Osteocyte (in vitro differentiated cells): ENCODE results near the gene ARL6IP1. TPM values are rescaled to one million over a fixed set of nuclear protein-coding genes. Genes with fewer than 3 reads are reported as not detected.

Source experiments
- DNase-seq: peaks from one replicate; pipeline ENCODE4 v3.0.0; 2021; ENCODE audit warnings: mixed read lengths; ENCODE audit not compliant: unreplicated experiment; ENCODE audit errors: extremely low spot score
- H3K27ac Mint-ChIP-seq: one replicate; pipeline ENCODE4 v1.8.0; 2021; ENCODE audit warnings: mild to moderate bottlenecking, mixed read lengths; ENCODE audit not compliant: unreplicated experiment
- H3K27me3 Mint-ChIP-seq: one replicate; pipeline ENCODE4 v1.8.0; 2021; ENCODE audit warnings: mixed read lengths; ENCODE audit not compliant: unreplicated experiment
- H3K36me3 Mint-ChIP-seq: one replicate; pipeline ENCODE4 v1.8.0; 2021; ENCODE audit warnings: mixed read lengths; ENCODE audit not compliant: unreplicated experiment
- H3K4me1 Mint-ChIP-seq: one replicate; pipeline ENCODE4 v1.8.0; 2021; ENCODE audit warnings: mixed read lengths; ENCODE audit not compliant: unreplicated experiment
- H3K4me3 Mint-ChIP-seq: one replicate; pipeline ENCODE4 v1.8.0; 2021; ENCODE audit warnings: mild to moderate bottlenecking, moderate library complexity, mixed read lengths; ENCODE audit not compliant: unreplicated experiment
- H3K9me3 Mint-ChIP-seq: one replicate; pipeline ENCODE4 v1.8.0; 2021; ENCODE audit warnings: mixed read lengths; ENCODE audit not compliant: unreplicated experiment
- CTCF ChIP-seq: fragments of 200-600 bp; sonication (generic); IDR thresholded peaks from 2 replicates; pipeline ENCODE4 v1.5.0; 2021; ENCODE audit warnings: antibody characterized with exemption, mild to moderate bottlenecking, moderate library complexity
- total RNA-seq: library from RNA; stranded (reverse); gene quantifications from 2 replicates; pipeline ENCODE4 v1.2.1, GENCODE V29; 2021

The ARL6IP1 gene
- total RNA-seq, 1 donor from 2014 or later: 95.4 TPM

- H3K9me3 Mint-ChIP-seq: no peaks in the 10 kb centered on the region
- TF ChIP-seq CTCF: no peak
- peak overlapping the region; percentile 96 for H3K4me3 Mint-ChIP-seq
- no peak for DNase-seq
- H3K4me1 Mint-ChIP-seq: peaks cover 62% of the 10 kb centered on the region
- peaks cover 17% of the 10 kb centered on the region for H3K36me3 Mint-ChIP-seq
- H3K27ac Mint-ChIP-seq: peak overlapping the region; percentile 99
- no peaks in the 10 kb centered on the region for H3K27me3 Mint-ChIP-seq
Observed at GRCh38 chr16:18800293-18800692, 1.1 kb downstream of the ARL6IP1 start.

- H3K4me3 Mint-ChIP-seq: peak overlapping the region; percentile 96
- no peaks in the 10 kb centered on the region for H3K27me3 Mint-ChIP-seq
- TF ChIP-seq CTCF: no peak
- no peak for DNase-seq
- H3K27ac Mint-ChIP-seq: peak overlapping the region; percentile 99
- H3K36me3 Mint-ChIP-seq: peaks cover 20% of the 10 kb centered on the region
- H3K9me3 Mint-ChIP-seq: no peaks in the 10 kb centered on the region
- peaks cover 54% of the 10 kb centered on the region for H3K4me1 Mint-ChIP-seq
Observed at GRCh38 chr16:18799500-18799899, 1.8 kb downstream of the ARL6IP1 start.

- Mint-ChIP-seq H3K4me1 (peaks cover 39% of the 10 kb centered on the region), H3K4me3 (no peak overlapping the region), H3K36me3 (peaks cover 28% of the 10 kb centered on the region), H3K9me3 (no peaks in the 10 kb centered on the region), H3K27me3 (no peaks in the 10 kb centered on the region), H3K27ac (peak overlapping the region; percentile 62)
- no peak for TF ChIP-seq CTCF
- DNase-seq: no peak
Observed at GRCh38 chr16:18797746-18798145, 3.6 kb downstream of the ARL6IP1 start.

GRCh38 chr16:18796377-18796776, 5.0 kb downstream of the ARL6IP1 start:
- Mint-ChIP-seq H3K36me3 (peaks cover 34% of the 10 kb centered on the region), H3K4me3 (no peak overlapping the region), H3K27me3 (no peaks in the 10 kb centered on the region), H3K4me1 (peaks cover 29% of the 10 kb centered on the region), H3K27ac (no peak overlapping the region), H3K9me3 (no peaks in the 10 kb centered on the region)
- TF ChIP-seq CTCF: no peak
- no peak for DNase-seq

- Mint-ChIP-seq H3K4me3 (no peak overlapping the region), H3K27me3 (no peaks in the 10 kb centered on the region), H3K4me1 (peaks cover 25% of the 10 kb centered on the region), H3K9me3 (no peaks in the 10 kb centered on the region), H3K36me3 (peaks cover 47% of the 10 kb centered on the region), H3K27ac (no peak overlapping the region)
- no peak for DNase-seq
- no peak for TF ChIP-seq CTCF
Observed at GRCh38 chr16:18792836-18793433, 8.4 kb downstream of the ARL6IP1 start.
